ENCODE data around the gene FBXL22.
A peak's percentile ranks its signal among the peaks of the same experiment; 100 is the strongest.

The FBXL22 gene

GRCh38 chr15:63600616-63601025 is 3.4 kb downstream of the FBXL22 start:
- peak overlapping the region; percentile 76 for H3K4me3 ChIP-seq (ENCODE audit: low read depth, low read length)
- DNase-seq (ENCODE audit: low read depth, low spot score) = peak; percentile 23
- ChIA-PET CTCF (interaction anchor here (0.9 to 6.9 kb wide), 14 partner anchors 9 to 467 kb away, joined by 3 to 66 read pairs (median 6); no protein-coding TSS in a partner anchor), POLR2A (interaction anchor here (1.1 kb wide), 1 partner anchor 18 kb away, joined by 3 read pairs; no protein-coding TSS in a partner anchor)
- TF ChIP-seq CTCF (IDR thresholded peaks at IDR 0.05; ENCODE audit: insufficient read depth, low read length, missing control alignments) = no peak

- H3K4me3 ChIP-seq (ENCODE audit: low read depth, low read length) = peak overlapping the region; percentile 76
- TF ChIP-seq CTCF (IDR thresholded peaks at IDR 0.05; ENCODE audit: insufficient read depth, low read length, missing control alignments) = no peak
- no peak for DNase-seq (ENCODE audit: low read depth, low spot score)
- CTCF ChIA-PET = interaction anchor here (0.9 to 6.9 kb wide), 15 partner anchors 9 to 467 kb away, joined by 3 to 66 read pairs (median 5); no protein-coding TSS in a partner anchor
- POLR2A ChIA-PET = interaction anchor here (1.1 kb wide), 1 partner anchor 19 kb away, joined by 3 read pairs; no protein-coding TSS in a partner anchor
Observed at GRCh38 chr15:63601026-63601703, 4.0 kb downstream of the FBXL22 start.

GRCh38 chr15:63601704-63602185 is 4.6 kb downstream of the FBXL22 start:
- ChIA-PET POLR2A (no interaction called here), CTCF (interaction anchor here (1.0 to 6.9 kb wide), 7 partner anchors 8 to 466 kb away, joined by 3 to 66 read pairs (median 5); no protein-coding TSS in a partner anchor)
- DNase-seq (ENCODE audit: low read depth, low spot score) = no peak
- H3K4me3 ChIP-seq (ENCODE audit: low read depth, low read length) = peak overlapping the region; percentile 76
- TF ChIP-seq CTCF (IDR thresholded peaks at IDR 0.05; ENCODE audit: insufficient read depth, low read length, missing control alignments) = no peak

GRCh38 chr15:63602595-63602994 is 5.4 kb downstream of the FBXL22 start:
- no peak for DNase-seq (ENCODE audit: low read depth, low spot score)
- no peak overlapping the region for H3K4me3 ChIP-seq (ENCODE audit: low read depth, low read length)
- CTCF ChIA-PET = interaction anchor here (1.0 to 6.9 kb wide), 6 partner anchors 7 to 465 kb away, joined by 3 to 66 read pairs (median 6); no protein-coding TSS in a partner anchor

GRCh38 chr15:63603516-63603915 is 6.3 kb downstream of the FBXL22 start:
- CTCF ChIA-PET = interaction anchor here (0.8 to 2.4 kb wide), 5 partner anchors 11 to 464 kb away, joined by 3 to 14 read pairs (median 4); partner anchors contain the start of gene DAPK2
- POLR2A ChIA-PET = no interaction called here
- H3K4me3 ChIP-seq (ENCODE audit: low read depth, low read length) = no peak overlapping the region
- TF ChIP-seq CTCF (IDR thresholded peaks at IDR 0.05; ENCODE audit: insufficient read depth, low read length, missing control alignments) = no peak
- no peak for DNase-seq (ENCODE audit: low read depth, low spot score)

More at GRCh38 chr15:63602595-63602994, 5.4 kb downstream of the FBXL22 start:
- POLR2A ChIA-PET = no interaction called here
- TF ChIP-seq CTCF (IDR thresholded peaks at IDR 0.05; ENCODE audit: insufficient read depth, low read length, missing control alignments) = no peak

- ChIA-PET POLR2A (no interaction called here), CTCF (interaction anchor here (0.8 to 2.4 kb wide), 5 partner anchors 10 to 464 kb away, joined by 3 to 14 read pairs (median 4); partner anchors contain the start of gene DAPK2)
- no peak for TF ChIP-seq CTCF (IDR thresholded peaks at IDR 0.05; ENCODE audit: insufficient read depth, low read length, missing control alignments)
- no peak overlapping the region for H3K4me3 ChIP-seq (ENCODE audit: low read depth, low read length)
- DNase-seq (ENCODE audit: low read depth, low spot score) = no peak
Observed at GRCh38 chr15:63604281-63604680, 7.1 kb downstream of the FBXL22 start.

Data from AG04449 (cell line).